H9 (cell line): ENCODE data around the gene AFAP1L1. TPM values are rescaled to one million over a fixed set of nuclear protein-coding genes. Genes with fewer than 3 reads are reported as not detected.
A peak's percentile ranks its signal among the peaks of the same experiment; 100 is the strongest.

Experiments used
- DNase-seq: peaks from one replicate; pipeline ENCODE4 v3.0.0-alpha.2; 2017
- H2AFZ ChIP-seq: one replicate; pipeline ENCODE4 v1.6.1; 2013; ENCODE audit warnings: mild to moderate bottlenecking, low read length, control low read depth, moderate library complexity
- H2AK5ac ChIP-seq: 2 replicates; pipeline ENCODE4 v1.6.1; 2013; ENCODE audit warnings: low read length, control low read depth, mixed read lengths; ENCODE audit not compliant: insufficient read length
- H2BK120ac ChIP-seq: one replicate; pipeline ENCODE4 v1.6.1; 2013; ENCODE audit warnings: low read depth, mild to moderate bottlenecking, low read length, control low read depth, inconsistent platforms; ENCODE audit not compliant: poor library complexity, severe bottlenecking
- H2BK12ac ChIP-seq: 2 replicates; pipeline ENCODE4 v1.6.1; 2013; ENCODE audit warnings: low read length, control low read depth, mixed read lengths, low read depth; ENCODE audit not compliant: insufficient read length
- H2BK15ac ChIP-seq: 2 replicates; pipeline ENCODE4 v1.6.1; 2013; ENCODE audit warnings: low read depth, low read length, control low read depth
- H2BK20ac ChIP-seq: one replicate; pipeline ENCODE4 v1.6.1; 2013; ENCODE audit warnings: low read depth, mild to moderate bottlenecking, low read length, control low read depth, inconsistent platforms; ENCODE audit not compliant: poor library complexity, severe bottlenecking
- H2BK5ac ChIP-seq: 2 replicates; pipeline ENCODE4 v1.6.1; 2013; ENCODE audit warnings: low read length, control low read depth, mixed read lengths; ENCODE audit not compliant: insufficient read length
- H3K14ac ChIP-seq: 2 replicates; pipeline ENCODE4 v1.6.1; 2013; ENCODE audit warnings: low read length, control low read depth; ENCODE audit not compliant: insufficient read depth
- H3K18ac ChIP-seq: 2 replicates; pipeline ENCODE4 v1.6.1; 2013; ENCODE audit warnings: low read depth, mild to moderate bottlenecking, mixed read lengths, low read length, control low read depth; ENCODE audit not compliant: insufficient read length
- H3K23ac ChIP-seq: 2 replicates; pipeline ENCODE4 v1.6.1; 2013; ENCODE audit warnings: low read length, control low read depth, mixed read lengths, low read depth; ENCODE audit not compliant: insufficient read length
- H3K23me2 ChIP-seq: 2 replicates; pipeline ENCODE4 v1.6.1; 2013; ENCODE audit warnings: low read depth, mild to moderate bottlenecking, mixed read lengths, low read length, control low read depth; ENCODE audit not compliant: insufficient read length, poor library complexity, severe bottlenecking
- H3K27ac ChIP-seq: 2 replicates; pipeline ENCODE4 v1.5.1; 2013; ENCODE audit warnings: low read length, control low read depth, mixed read lengths, low read depth; ENCODE audit not compliant: insufficient read length
- H3K27me3 ChIP-seq: 2 replicates; pipeline ENCODE4 v1.6.1; 2013; ENCODE audit warnings: low read length, control low read depth, inconsistent platforms; ENCODE audit not compliant: insufficient read depth
- H3K4ac ChIP-seq: 2 replicates; pipeline ENCODE4 v1.6.1; 2013; ENCODE audit warnings: low read depth, mild to moderate bottlenecking, control low read depth, inconsistent platforms, low read length, moderate library complexity
- H3K4me1 ChIP-seq: 2 replicates; pipeline ENCODE4 v1.6.1; 2013; ENCODE audit warnings: low read length, control low read depth, inconsistent platforms; ENCODE audit not compliant: insufficient read depth
- H3K4me2 ChIP-seq: 2 replicates; pipeline ENCODE4 v1.6.1; 2013; ENCODE audit warnings: low read length, control low read depth, mixed read lengths; ENCODE audit not compliant: insufficient read length, insufficient read depth
- H3K56ac ChIP-seq: 2 replicates; pipeline ENCODE4 v1.6.1; 2013; ENCODE audit warnings: low read depth, mild to moderate bottlenecking, mixed read lengths, low read length, control low read depth; ENCODE audit not compliant: insufficient read length
- H3K79me1 ChIP-seq: 2 replicates; pipeline ENCODE4 v1.6.1; 2013; ENCODE audit warnings: low read depth, mild to moderate bottlenecking, moderate library complexity, low read length, control low read depth, inconsistent platforms; ENCODE audit not compliant: insufficient read depth, poor library complexity, severe bottlenecking
- H3K79me2 ChIP-seq: 2 replicates; pipeline ENCODE4 v1.6.1; 2013; ENCODE audit warnings: low read length, control low read depth, inconsistent platforms; ENCODE audit not compliant: insufficient read depth
- H3K9ac ChIP-seq: 2 replicates; pipeline ENCODE4 v1.6.1; 2013; ENCODE audit warnings: low read length, control low read depth, mixed read lengths; ENCODE audit not compliant: insufficient read length; ENCODE audit errors: extremely low read depth
- H3K9me3 ChIP-seq: one replicate; pipeline ENCODE4 v1.6.1; 2013; ENCODE audit warnings: low read depth, low read length, inconsistent platforms; ENCODE audit not compliant: control insufficient read depth
- H3T11ph ChIP-seq: one replicate; pipeline ENCODE4 v1.6.1; 2013; ENCODE audit warnings: mild to moderate bottlenecking, low read length, control low read depth, inconsistent platforms
- H4K20me1 ChIP-seq: one replicate; pipeline ENCODE4 v1.6.1; 2013; ENCODE audit not compliant: control insufficient read depth, insufficient read length, insufficient read depth
- H4K5ac ChIP-seq: 2 replicates; pipeline ENCODE4 v1.6.1; 2013; ENCODE audit warnings: low read depth, mild to moderate bottlenecking, mixed read lengths, low read length, control low read depth; ENCODE audit not compliant: insufficient read length
- H4K8ac ChIP-seq: replicated peaks from 2 replicates; pipeline ENCODE4 v1.6.1; 2013; ENCODE audit warnings: low read length, control low read depth, mixed read lengths, low read depth; ENCODE audit not compliant: insufficient read length
- H4K91ac ChIP-seq: 2 replicates; pipeline ENCODE4 v1.6.1; 2013; ENCODE audit warnings: low read depth, mild to moderate bottlenecking, moderate library complexity, mixed read lengths, low read length, control low read depth; ENCODE audit not compliant: insufficient read length
- H3K27ac Mint-ChIP-seq, 3 experiments: 2 replicates in 2 of 3; 3 replicates in 1 of 3; pipeline ENCODE4 v1.8.0; 2020 to 2021; ENCODE audit warnings: mixed read lengths in 3 of 3, mild to moderate bottlenecking in 1 of 3, moderate library complexity in 1 of 3
- H3K27me3 Mint-ChIP-seq: 2 replicates; pipeline ENCODE4 v1.8.0; 2021; ENCODE audit warnings: low read depth, mild to moderate bottlenecking, moderate library complexity, mixed read lengths
- H3K36me3 Mint-ChIP-seq, 3 experiments: 2 replicates in 2 of 3; 3 replicates in 1 of 3; pipeline ENCODE4 v1.8.0; 2020 to 2021; ENCODE audit warnings: low read depth in 3 of 3, mixed read lengths in 3 of 3; ENCODE audit not compliant: insufficient read depth in 1 of 3
- H3K4me1 Mint-ChIP-seq, 2 experiments: 2 replicates each; pipeline ENCODE4 v1.8.0; 2020; ENCODE audit warnings: mixed read lengths in 2 of 2
- H3K4me3 Mint-ChIP-seq, 2 experiments: 2 replicates in 1 of 2; 3 replicates in 1 of 2; pipeline ENCODE4 v1.8.0; 2020 to 2021; ENCODE audit warnings: mild to moderate bottlenecking in 2 of 2, mixed read lengths in 2 of 2, moderate library complexity in 1 of 2
- H3K9me3 Mint-ChIP-seq, 2 experiments: 2 replicates in 1 of 2; 3 replicates in 1 of 2; pipeline ENCODE4 v1.8.0; 2020; ENCODE audit warnings: mild to moderate bottlenecking in 2 of 2, mixed read lengths in 2 of 2, moderate library complexity in 1 of 2
- WGBS: extraction: QIAGEN DNeasy Blood & Tissue Kit; methylation state at CpG from one replicate; pipeline ENCODE4 v1.1.7; 2013; ENCODE audit warnings: missing lambda C conversion rate, low lambda C conversion rate, mixed read lengths; ENCODE audit not compliant: insufficient read length; ENCODE audit errors: extremely low coverage; 5-methylcytosine and 5-hydroxymethylcytosine counted together
- total RNA-seq: library from RNA; stranded (reverse); gene quantifications from 2 replicates; pipeline ENCODE4 v1.2.1, GENCODE V29; 2021
- TF ChIP-seq, protein P1 (sequence below): fragments of 200-600 bp; sonication (generic); conservative IDR thresholded peaks from 3 replicates; pipeline ENCODE4 v1.8.0; 2021; ENCODE audit warnings: antibody characterized with exemption, mild to moderate bottlenecking

Gene AFAP1L1
- total RNA-seq, 1 experiment from 2014 or later, result 1.8 TPM

DNA sequence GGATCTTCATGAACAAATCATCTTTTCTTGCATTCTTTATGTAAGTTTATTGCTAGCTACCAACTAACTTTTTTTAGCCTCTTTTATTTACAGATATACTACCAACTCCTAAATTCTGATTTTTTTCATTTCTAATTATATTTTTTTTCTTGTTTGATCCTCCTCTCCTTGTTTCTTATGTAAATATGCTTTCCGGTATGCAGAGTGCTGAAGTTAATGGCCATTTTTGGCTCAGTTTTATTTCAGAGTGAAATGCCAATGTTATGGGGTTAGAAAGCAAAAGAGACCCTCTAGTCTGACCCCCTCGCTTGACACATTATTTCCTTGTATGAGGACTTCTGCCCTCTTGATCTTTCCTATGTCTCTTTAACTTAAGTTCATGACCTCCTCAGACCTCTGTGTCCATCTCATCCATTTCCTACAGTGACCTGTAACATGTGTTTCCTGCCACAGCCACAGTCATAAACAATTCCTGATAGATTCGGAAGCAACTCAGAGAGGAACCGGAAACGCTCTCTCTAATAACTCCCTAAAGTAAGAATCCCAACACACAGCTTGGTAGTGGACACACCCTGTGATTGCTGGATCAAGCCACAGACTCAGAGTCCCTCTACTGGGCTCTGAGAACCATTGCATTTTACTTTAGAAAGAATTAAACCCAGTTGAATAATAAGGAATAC is 42.9 kb upstream of the AFAP1L1 start:
- no peak overlapping the region for H2BK20ac ChIP-seq
- no peak overlapping the region for H2BK12ac ChIP-seq
- no peak overlapping the region for H3K9ac ChIP-seq
- no peak overlapping the region for H3K4me2 ChIP-seq
- H3K18ac ChIP-seq, result no peak overlapping the region
- H4K20me1 ChIP-seq, result no peaks in the 10 kb centered on the region
- no peak overlapping the region for H2BK120ac ChIP-seq
- H3K4ac ChIP-seq, result no peak overlapping the region
- H2AK5ac ChIP-seq, result no peak overlapping the region
- no peak overlapping the region for H2BK15ac ChIP-seq
- H3K27ac ChIP-seq, result no peak overlapping the region
- no CpG with 5 or more reads among the region's 5 CpGs for WGBS
- H2AFZ ChIP-seq, result no peak overlapping the region
- H3K4me3 Mint-ChIP-seq, result no peak overlapping the region
- H3K56ac ChIP-seq, result no peak overlapping the region
- no peaks in the 10 kb centered on the region for H3K27me3 ChIP-seq
- peaks cover 3% of the 10 kb centered on the region for H3K4me1 ChIP-seq
- TF ChIP-seq, protein P1, sequence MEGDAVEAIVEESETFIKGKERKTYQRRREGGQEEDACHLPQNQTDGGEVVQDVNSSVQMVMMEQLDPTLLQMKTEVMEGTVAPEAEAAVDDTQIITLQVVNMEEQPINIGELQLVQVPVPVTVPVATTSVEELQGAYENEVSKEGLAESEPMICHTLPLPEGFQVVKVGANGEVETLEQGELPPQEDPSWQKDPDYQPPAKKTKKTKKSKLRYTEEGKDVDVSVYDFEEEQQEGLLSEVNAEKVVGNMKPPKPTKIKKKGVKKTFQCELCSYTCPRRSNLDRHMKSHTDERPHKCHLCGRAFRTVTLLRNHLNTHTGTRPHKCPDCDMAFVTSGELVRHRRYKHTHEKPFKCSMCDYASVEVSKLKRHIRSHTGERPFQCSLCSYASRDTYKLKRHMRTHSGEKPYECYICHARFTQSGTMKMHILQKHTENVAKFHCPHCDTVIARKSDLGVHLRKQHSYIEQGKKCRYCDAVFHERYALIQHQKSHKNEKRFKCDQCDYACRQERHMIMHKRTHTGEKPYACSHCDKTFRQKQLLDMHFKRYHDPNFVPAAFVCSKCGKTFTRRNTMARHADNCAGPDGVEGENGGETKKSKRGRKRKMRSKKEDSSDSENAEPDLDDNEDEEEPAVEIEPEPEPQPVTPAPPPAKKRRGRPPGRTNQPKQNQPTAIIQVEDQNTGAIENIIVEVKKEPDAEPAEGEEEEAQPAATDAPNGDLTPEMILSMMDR, result peak; percentile 76
- H4K8ac ChIP-seq, result no peak overlapping the region
- no peak overlapping the region for H4K91ac ChIP-seq
- peaks cover 4 to 6% of the 10 kb centered on the region in 2 experiments for H3K4me1 Mint-ChIP-seq
- no peaks in the 10 kb centered on the region for H3K23me2 ChIP-seq
- H3T11ph ChIP-seq, result no peak overlapping the region
- H3K79me2 ChIP-seq, result no peaks in the 10 kb centered on the region
- H2BK5ac ChIP-seq, result no peak overlapping the region
- H4K5ac ChIP-seq, result no peak overlapping the region
- H3K9me3 Mint-ChIP-seq, result no peaks in the 10 kb centered on the region
- peaks cover 2% of the 10 kb centered on the region for H3K27me3 Mint-ChIP-seq
- peak; percentile 46 for DNase-seq
- H3K23ac ChIP-seq, result no peak overlapping the region
- no peaks in the 10 kb centered on the region for H3K9me3 ChIP-seq
- no peaks in the 10 kb centered on the region for H3K79me1 ChIP-seq
- no peak overlapping the region for H3K27ac Mint-ChIP-seq
- H3K36me3 Mint-ChIP-seq, result no peaks in the 10 kb centered on the region
- no peak overlapping the region for H3K14ac ChIP-seq
